Hepatocyte (in vitro differentiated cells): ENCODE measurements around the gene ARMC2.

Experiments
- CTCF ChIP-seq: fragments of 200-600 bp; sonication (generic); IDR thresholded peaks from 2 replicates; pipeline ENCODE4 v1.5.1; 2016; ENCODE audit warnings: antibody characterized with exemption, mild to moderate bottlenecking; ENCODE audit not compliant: poor library complexity
- EZH2 ChIP-seq: fragments of 200-600 bp; sonication (generic); IDR thresholded peaks from 2 replicates; pipeline ENCODE4 v1.6.1; 2016; ENCODE audit warnings: antibody characterized with exemption, mild to moderate bottlenecking, borderline replicate concordance

GRCh38 chr6:108820006-108820405, 28.2 kb upstream of the ARMC2 start:
- TF ChIP-seq CTCF (no peak), EZH2 (no peak)
